Trophoblast cell (in vitro differentiated cells and primary cell): ENCODE results near the gene FUT2.

Experiments
- DNase-seq, 2 donors: peaks; one replicate each; pipeline ENCODE4 v3.0.0-alpha.2; 2016
- H2AFZ ChIP-seq: 2 replicates; pipeline ENCODE4 v1.6.1; 2013; ENCODE audit warnings: low read length, moderate library complexity, mild to moderate bottlenecking; ENCODE audit not compliant: insufficient read depth, poor library complexity
- H2AK5ac ChIP-seq: 2 replicates; pipeline ENCODE4 v1.6.1; 2013; ENCODE audit warnings: mild to moderate bottlenecking, low read length
- H2BK120ac ChIP-seq: 2 replicates; pipeline ENCODE4 v1.6.1; 2013; ENCODE audit warnings: low read length, mild to moderate bottlenecking, moderate library complexity; ENCODE audit not compliant: insufficient read depth, poor library complexity
- H2BK12ac ChIP-seq: 2 replicates; pipeline ENCODE4 v1.6.1; 2013; ENCODE audit warnings: mild to moderate bottlenecking, low read length, moderate library complexity
- H2BK5ac ChIP-seq: 2 replicates; pipeline ENCODE4 v1.6.1; 2013; ENCODE audit warnings: low read length, low read depth, moderate library complexity, mild to moderate bottlenecking; ENCODE audit not compliant: poor library complexity
- H3K14ac ChIP-seq: 2 replicates; pipeline ENCODE4 v1.6.1; 2013; ENCODE audit warnings: mild to moderate bottlenecking, low read length
- H3K18ac ChIP-seq: 2 replicates; pipeline ENCODE4 v1.6.1; 2013; ENCODE audit warnings: mild to moderate bottlenecking, low read length
- H3K23ac ChIP-seq: 2 replicates; pipeline ENCODE4 v1.6.1; 2013; ENCODE audit warnings: low read length
- H3K27ac ChIP-seq: 2 replicates; pipeline ENCODE4 v1.5.1; 2013; ENCODE audit warnings: low read depth, mild to moderate bottlenecking, inconsistent platforms, low read length, moderate library complexity
- H3K27me3 ChIP-seq: 2 replicates; pipeline ENCODE4 v1.6.1; 2013; ENCODE audit warnings: inconsistent platforms, mild to moderate bottlenecking, low read length, moderate library complexity; ENCODE audit not compliant: insufficient read depth
- H3K36me3 ChIP-seq, 2 experiments: 1 replicate in 1 of 2; 2 replicates in 1 of 2; pipeline ENCODE4 v1.6.1; 2013; ENCODE audit warnings: low read length in 2 of 2, mild to moderate bottlenecking in 2 of 2, moderate library complexity in 1 of 2; ENCODE audit not compliant: insufficient read depth in 2 of 2, control insufficient read depth in 1 of 2
- H3K4ac ChIP-seq: 2 replicates; pipeline ENCODE4 v1.6.1; 2013; ENCODE audit warnings: low read depth, mild to moderate bottlenecking, low read length, moderate library complexity
- H3K4me1 ChIP-seq, 2 experiments: 1 replicate in 1 of 2; 2 replicates in 1 of 2; pipeline ENCODE4 v1.6.1; 2013; ENCODE audit warnings: low read length in 2 of 2, mild to moderate bottlenecking in 2 of 2, moderate library complexity in 1 of 2; ENCODE audit not compliant: insufficient read depth in 2 of 2, control insufficient read depth in 1 of 2
- H3K4me2 ChIP-seq: 2 replicates; pipeline ENCODE4 v1.6.1; 2013; ENCODE audit warnings: inconsistent platforms, mild to moderate bottlenecking, low read length, moderate library complexity
- H3K4me3 ChIP-seq: 2 replicates; pipeline ENCODE4 v1.5.1; 2013; ENCODE audit warnings: mild to moderate bottlenecking, low read depth, low read length, inconsistent platforms
- H3K79me1 ChIP-seq: one replicate; pipeline ENCODE4 v1.6.1; 2013; ENCODE audit warnings: low read length
- H3K79me2 ChIP-seq: 2 replicates; pipeline ENCODE4 v1.6.1; 2013; ENCODE audit warnings: low read length, mild to moderate bottlenecking; ENCODE audit not compliant: control insufficient read depth, insufficient read depth, poor library complexity
- H3K9ac ChIP-seq: 2 replicates; pipeline ENCODE4 v1.6.1; 2013; ENCODE audit warnings: mild to moderate bottlenecking, low read length
- H3K9me3 ChIP-seq: 2 replicates; pipeline ENCODE4 v1.6.1; 2013; ENCODE audit warnings: low read depth, mild to moderate bottlenecking, control low read depth, inconsistent platforms, low read length; ENCODE audit not compliant: insufficient read depth
- H4K12ac ChIP-seq: 2 replicates; pipeline ENCODE4 v1.6.1; 2013; ENCODE audit warnings: low read depth, mild to moderate bottlenecking, low read length, moderate library complexity
- H4K8ac ChIP-seq: 2 replicates; pipeline ENCODE4 v1.6.1; 2013; ENCODE audit warnings: low read depth, mild to moderate bottlenecking, low read length, moderate library complexity
- H4K91ac ChIP-seq: one replicate; pipeline ENCODE4 v1.6.1; 2013; ENCODE audit warnings: low read depth, mild to moderate bottlenecking, low read length, moderate library complexity
- WGBS: extraction: QIAGEN DNeasy Blood & Tissue Kit; methylation state at CpG from one replicate; pipeline ENCODE4 v1.1.7; 2013; ENCODE audit warnings: missing lambda C conversion rate; ENCODE audit not compliant: insufficient read length, insufficient coverage; ENCODE audit errors: extremely low coverage; 5-methylcytosine and 5-hydroxymethylcytosine counted together

The FUT2 gene

GRCh38 chr19:48731452-48731851 is 35.7 kb downstream of the FUT2 start:
- Histone ChIP-seq H3K4ac (no peak overlapping the region), H3K18ac (no peak overlapping the region), H3K79me2 (no peaks in the 10 kb centered on the region), H3K36me3 (no peaks in the 10 kb centered on the region), H3K9ac (no peak overlapping the region), H4K91ac (no peak overlapping the region), H3K14ac (no peak overlapping the region), H2AK5ac (no peak overlapping the region), H2AFZ (no peak overlapping the region), H3K4me3 (no peak overlapping the region), H4K8ac (no peak overlapping the region), H3K27me3 (no peaks in the 10 kb centered on the region), H3K23ac (no peak overlapping the region), H3K79me1 (peaks cover 3% of the 10 kb centered on the region), H3K27ac (no peak overlapping the region), H3K4me1 (no peaks in the 10 kb centered on the region), H2BK12ac (no peak overlapping the region), H3K4me2 (no peak overlapping the region), H4K12ac (no peak overlapping the region), H2BK120ac (no peak overlapping the region), H3K9me3 (peaks cover 6% of the 10 kb centered on the region), H2BK5ac (no peak overlapping the region)
- DNase-seq = no peak
- WGBS = no CpG with 5 or more reads among the region's 4 CpGs

GRCh38 chr19:48734625-48735024 is 38.9 kb downstream of the FUT2 start:
- Histone ChIP-seq H2BK12ac (no peak overlapping the region), H3K4me3 (no peak overlapping the region), H3K79me1 (peaks cover 8% of the 10 kb centered on the region), H3K4me1 (peaks cover 9 to 10% of the 10 kb centered on the region in 2 experiments), H3K27me3 (peaks cover 5% of the 10 kb centered on the region), H3K4me2 (peak overlapping the region; percentile 88), H3K79me2 (no peaks in the 10 kb centered on the region), H2BK5ac (no peak overlapping the region), H3K27ac (no peak overlapping the region), H4K12ac (no peak overlapping the region), H3K9me3 (no peaks in the 10 kb centered on the region), H3K18ac (no peak overlapping the region), H4K8ac (no peak overlapping the region), H4K91ac (no peak overlapping the region), H3K9ac (no peak overlapping the region), H3K14ac (no peak overlapping the region), H3K23ac (no peak overlapping the region), H2AK5ac (no peak overlapping the region), H3K36me3 (no peaks in the 10 kb centered on the region), H3K4ac (no peak overlapping the region), H2BK120ac (no peak overlapping the region), H2AFZ (no peak overlapping the region)
- DNase-seq = no peak
- WGBS = no CpG with 5 or more reads among the region's 9 CpGs

DNA sequence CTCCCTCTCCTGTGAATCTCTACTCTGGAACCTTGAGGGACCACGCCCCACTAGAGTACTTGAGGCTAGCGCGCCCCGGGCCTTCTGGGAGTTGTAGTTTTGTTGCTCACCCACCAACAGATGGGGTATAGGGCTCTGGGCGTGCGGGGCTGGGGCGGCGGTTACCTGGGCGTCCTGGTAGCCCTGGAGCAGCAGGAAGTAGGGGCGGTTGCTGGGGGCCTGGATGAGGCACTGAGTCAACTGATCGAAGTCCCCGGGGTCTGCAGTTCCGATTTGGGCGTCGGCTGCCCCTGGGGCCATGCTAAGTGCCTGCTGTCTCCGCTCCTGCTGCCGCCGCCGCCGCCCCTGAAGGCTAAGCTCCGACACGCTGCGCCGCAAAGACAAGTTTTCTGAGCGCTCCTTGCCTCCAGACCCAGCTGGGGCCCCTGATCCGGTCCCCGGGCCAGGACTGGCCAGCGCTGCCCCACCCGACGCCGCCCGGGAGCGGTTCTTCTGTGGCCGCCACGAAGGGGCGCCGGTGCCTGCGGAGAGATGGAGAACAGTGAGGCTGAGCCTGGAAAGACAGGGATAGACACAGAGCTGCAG is 39.4 kb downstream of the FUT2 start:
- DNase-seq = peak; percentile 64 to 73

DNA sequence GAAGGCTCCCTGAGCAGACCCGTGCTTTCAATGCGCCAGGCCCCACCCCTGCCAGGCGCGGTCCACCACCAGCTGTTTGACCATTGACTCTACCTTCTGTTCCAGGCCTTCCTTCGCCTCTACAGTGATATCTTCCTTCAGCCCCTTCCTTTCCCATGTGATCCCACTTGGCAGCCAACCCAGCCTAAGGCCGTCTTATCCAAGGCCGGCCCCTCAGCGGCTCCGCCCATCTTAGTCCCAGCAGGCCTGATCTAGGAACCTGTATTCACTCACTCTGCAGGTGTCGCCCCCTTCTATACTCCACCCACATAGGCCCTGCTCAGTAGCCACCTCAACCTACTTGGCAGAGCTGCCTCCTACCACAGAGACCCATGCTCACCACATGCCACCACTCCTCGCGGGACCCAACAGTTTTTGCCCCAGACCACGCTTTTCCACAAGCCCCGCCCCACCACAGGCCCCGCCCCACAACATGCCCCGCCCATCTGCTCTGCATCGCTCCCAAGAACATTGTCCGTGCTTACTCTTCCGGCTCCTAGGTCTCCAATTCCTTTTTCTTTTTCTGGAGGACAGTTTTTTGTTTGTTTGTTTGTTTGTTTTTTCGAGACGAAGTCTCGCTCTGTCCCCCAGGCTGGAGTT is 41.7 kb downstream of the FUT2 start:
- no CpG with 5 or more reads among the region's 22 CpGs for WGBS
- no peak overlapping the region for H3K18ac ChIP-seq
- H3K4me3 ChIP-seq = no peak overlapping the region

More for the DNA sequence above, 39.4 kb downstream of the FUT2 start:
- H3K79me1 ChIP-seq = peaks cover 8% of the 10 kb centered on the region
- peak overlapping the region; percentile 23 for H3K18ac ChIP-seq
- H4K8ac ChIP-seq = peak overlapping the region; percentile 79
- H3K23ac ChIP-seq = no peak overlapping the region
- peak overlapping the region; percentile 34 for H2BK120ac ChIP-seq
- no peak overlapping the region for H3K4ac ChIP-seq
- peaks cover 2% of the 10 kb centered on the region for H3K9me3 ChIP-seq
- peak overlapping the region; percentile 30 for H2AFZ ChIP-seq
- no peak overlapping the region for H2AK5ac ChIP-seq
- WGBS = no CpG with 5 or more reads among the region's 38 CpGs
- no peak overlapping the region for H2BK12ac ChIP-seq
- peak overlapping the region; percentile 88 for H3K4me2 ChIP-seq
- H4K91ac ChIP-seq = peak overlapping the region; percentile 4
- H3K27ac ChIP-seq = no peak overlapping the region
- H4K12ac ChIP-seq = peak overlapping the region; percentile 82
- peaks cover 10% of the 10 kb centered on the region for H3K27me3 ChIP-seq
- peaks cover 9 to 10% of the 10 kb centered on the region in 2 experiments for H3K4me1 ChIP-seq
- no peaks in the 10 kb centered on the region for H3K36me3 ChIP-seq
- no peak overlapping the region for H2BK5ac ChIP-seq
- no peak overlapping the region for H3K9ac ChIP-seq
- no peaks in the 10 kb centered on the region for H3K79me2 ChIP-seq
- H3K4me3 ChIP-seq = peak overlapping the region; percentile 59
- peak overlapping the region; percentile 51 for H3K14ac ChIP-seq

More for the DNA sequence above, 41.7 kb downstream of the FUT2 start:
- no peak overlapping the region for H3K27ac ChIP-seq
- no peak overlapping the region for H2AFZ ChIP-seq
- peaks cover 4% of the 10 kb centered on the region for H3K9me3 ChIP-seq
- H2AK5ac ChIP-seq = no peak overlapping the region
- H3K79me1 ChIP-seq = peaks cover 8% of the 10 kb centered on the region
- H3K9ac ChIP-seq = no peak overlapping the region
- H3K4ac ChIP-seq = no peak overlapping the region
- no peak overlapping the region for H3K4me2 ChIP-seq
- no peak overlapping the region for H2BK5ac ChIP-seq
- DNase-seq = no peak
- no peaks in the 10 kb centered on the region for H3K79me2 ChIP-seq
- no peak overlapping the region for H4K8ac ChIP-seq
- H3K23ac ChIP-seq = no peak overlapping the region
- H3K36me3 ChIP-seq = no peaks in the 10 kb centered on the region
- H3K27me3 ChIP-seq = peaks cover 16% of the 10 kb centered on the region
- no peak overlapping the region for H4K91ac ChIP-seq
- H4K12ac ChIP-seq = no peak overlapping the region
- no peak overlapping the region for H2BK12ac ChIP-seq
- no peak overlapping the region for H3K14ac ChIP-seq
- peaks cover 9 to 10% of the 10 kb centered on the region in 2 experiments for H3K4me1 ChIP-seq
- H2BK120ac ChIP-seq = no peak overlapping the region
